GM12892 (cell line): ENCODE measurements around the gene CTXN1.

Source experiments
- DNase-seq: peaks from one replicate; pipeline ENCODE4 v3.0.0; 2011; ENCODE audit not compliant: insufficient read length
- FAIRE-seq: peaks from 2 replicates; lab custom pipeline; 2011; peaks lifted over from hg19 to GRCh38; lab: Jason Lieb, UNC
- POLR2A ChIP-seq: IDR thresholded peaks from 2 replicates; pipeline ENCODE4 v1.6.1; 2011; ENCODE audit warnings: low read depth, low read length, control low read depth
- POLR2AphosphoS5 ChIP-seq: IDR thresholded peaks from 2 replicates; pipeline ENCODE4 v1.6.1; 2011; ENCODE audit warnings: low read depth, low read length, control low read depth
- TAF1 ChIP-seq: IDR thresholded peaks from 2 replicates; pipeline ENCODE4 v1.6.1; 2011; ENCODE audit warnings: low read depth, mild to moderate bottlenecking, control low read depth, low read length, borderline replicate concordance

The CTXN1 gene

DNA sequence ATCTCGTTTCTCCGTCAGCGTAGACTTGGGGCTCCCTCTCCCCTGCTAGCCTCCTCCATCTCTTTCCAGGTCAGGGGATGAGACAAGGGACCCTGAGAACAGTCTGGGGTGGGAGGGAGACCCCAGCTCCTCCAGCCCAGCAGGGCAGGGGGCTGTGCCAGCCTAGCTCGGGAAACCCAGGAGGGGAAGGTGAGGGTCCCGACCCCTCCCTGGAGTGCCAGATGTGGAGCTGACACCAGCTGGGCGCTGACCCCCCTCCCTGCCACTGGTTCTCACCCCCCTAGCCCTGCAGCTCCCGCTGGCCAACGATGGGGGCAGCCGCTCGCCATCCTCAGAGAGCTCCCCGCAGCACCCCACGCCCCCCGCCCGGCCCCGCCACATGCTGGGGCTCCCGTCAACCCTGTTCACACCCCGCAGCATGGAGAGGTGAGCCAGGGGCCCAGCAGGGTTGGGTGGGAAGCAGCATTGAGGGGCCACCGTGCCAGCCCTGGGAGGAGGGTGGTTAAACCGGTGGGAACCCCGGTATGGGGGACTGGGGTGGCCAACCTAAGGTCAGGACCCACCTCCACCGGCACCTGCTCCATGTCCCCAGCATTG lies 16.4 kb downstream of the CTXN1 start:
- DNase-seq (no peak), FAIRE-seq (no peak)
- TF ChIP-seq POLR2A = no peak
- no peak for TF ChIP-seq POLR2AphosphoS5
- TF ChIP-seq TAF1 = no peak

DNA sequence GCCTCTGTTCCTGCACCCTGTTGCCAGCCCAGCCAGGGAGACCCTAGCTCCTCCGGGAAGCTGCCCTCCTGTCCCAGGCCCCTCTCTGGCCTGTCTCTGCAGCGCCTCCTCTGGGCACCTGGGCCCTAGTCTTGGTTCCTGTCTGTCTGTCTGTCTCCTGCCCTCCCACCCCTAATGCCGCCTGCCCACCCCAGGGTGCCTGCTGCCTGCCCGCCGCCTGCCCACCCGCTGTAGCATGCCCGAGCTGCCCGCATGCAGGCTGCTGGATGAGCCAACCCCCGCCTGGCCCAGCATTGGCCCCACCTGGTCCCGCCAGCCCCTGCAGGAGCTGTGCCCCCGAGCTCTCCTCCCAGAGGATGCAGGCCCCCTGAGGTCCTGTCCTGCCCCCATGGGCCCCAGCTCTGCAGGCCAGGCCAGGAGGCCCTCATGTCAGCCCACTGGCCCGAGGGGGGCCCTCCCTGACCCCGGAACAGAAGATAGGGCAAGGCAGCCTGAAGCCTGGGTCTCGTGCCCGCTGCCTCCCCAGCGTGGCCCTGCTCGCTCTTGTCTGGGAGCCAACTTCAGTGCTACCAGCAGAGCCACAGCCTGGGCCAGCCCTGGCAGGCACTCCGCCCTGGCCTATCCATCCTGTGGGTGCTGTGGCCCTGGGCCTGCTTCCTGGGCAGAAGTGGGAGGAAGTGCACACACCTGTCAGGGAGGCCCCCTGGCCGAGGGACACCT lies 17.0 kb downstream of the CTXN1 start:
- FAIRE-seq = no peak
- no peak for DNase-seq
- no peak for TF ChIP-seq POLR2A

DNA sequence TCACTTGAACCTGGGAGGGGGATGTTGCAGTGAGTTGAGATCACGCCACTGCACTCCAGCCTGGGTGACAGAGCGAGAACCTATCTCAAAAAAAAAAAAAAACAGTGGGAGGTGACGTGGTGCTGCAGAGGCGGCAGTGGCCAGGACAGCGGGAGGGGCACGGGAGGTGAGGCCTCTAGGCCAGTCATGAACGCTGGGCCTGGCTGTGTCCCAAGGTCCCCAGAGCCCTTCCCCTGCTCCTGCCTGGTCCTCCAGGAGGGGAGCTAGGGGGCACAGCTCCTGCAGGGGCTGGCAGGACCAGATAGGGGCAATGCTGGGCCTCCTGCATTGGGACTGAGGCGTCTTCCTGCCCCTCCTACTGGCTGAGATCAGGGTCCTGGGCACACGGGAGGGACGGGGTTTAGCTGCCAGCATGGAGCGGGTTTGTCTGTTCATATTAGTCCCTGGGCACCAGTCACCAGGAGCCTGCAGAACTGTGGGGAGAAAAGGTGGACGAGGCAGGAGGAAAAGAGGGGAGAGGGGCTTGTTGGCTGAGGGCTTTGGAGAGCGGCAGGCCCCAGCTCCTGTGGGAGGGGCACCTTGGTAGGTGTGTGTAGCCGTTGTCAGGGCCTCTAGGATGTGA lies 17.7 kb downstream of the CTXN1 start:
- TF ChIP-seq POLR2AphosphoS5 (peak; percentile 38; the same call in 1 of the 2 replicates), POLR2A (no peak)

GRCh38 chr19:7907544-7907943 lies 18.4 kb downstream of the CTXN1 start:
- no peak for TF ChIP-seq POLR2AphosphoS5
- no peak for TF ChIP-seq TAF1
- no peak for TF ChIP-seq POLR2A
- FAIRE-seq (no peak), DNase-seq (no peak)

More for the DNA sequence above, 17.7 kb downstream of the CTXN1 start:
- no peak for DNase-seq
- FAIRE-seq = no peak

DNA sequence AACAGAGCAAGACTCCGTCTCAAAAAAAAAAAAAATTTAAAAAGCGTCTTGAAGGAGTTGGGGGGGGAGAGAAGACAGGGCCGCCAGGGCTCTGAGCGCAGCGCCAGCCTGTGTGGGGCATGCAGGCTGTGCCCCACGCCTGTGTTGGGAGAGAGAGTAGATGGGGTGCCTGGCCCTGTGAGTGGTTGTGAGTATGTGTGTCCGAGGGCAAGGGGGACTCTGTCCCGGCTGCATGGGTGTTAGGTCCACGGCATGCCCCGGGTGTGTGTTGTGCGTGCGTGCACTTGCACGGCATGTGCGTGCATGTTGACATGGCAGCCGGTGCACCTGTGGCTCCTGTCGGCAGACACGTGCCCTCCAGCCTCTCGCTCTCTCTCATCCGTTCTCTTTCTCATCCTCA lies 18.8 kb downstream of the CTXN1 start:
- no peak for TF ChIP-seq TAF1
- TF ChIP-seq POLR2A = no peak
- TF ChIP-seq POLR2AphosphoS5 = peak; percentile 74
- FAIRE-seq = no peak

GRCh38 chr19:7905859-7906258 lies 20.1 kb downstream of the CTXN1 start:
- TF ChIP-seq TAF1 (no peak), POLR2A (no peak), POLR2AphosphoS5 (no peak)
- FAIRE-seq = no peak
- no peak for DNase-seq

More for the DNA sequence above, 18.8 kb downstream of the CTXN1 start:
- no peak for DNase-seq

DNA sequence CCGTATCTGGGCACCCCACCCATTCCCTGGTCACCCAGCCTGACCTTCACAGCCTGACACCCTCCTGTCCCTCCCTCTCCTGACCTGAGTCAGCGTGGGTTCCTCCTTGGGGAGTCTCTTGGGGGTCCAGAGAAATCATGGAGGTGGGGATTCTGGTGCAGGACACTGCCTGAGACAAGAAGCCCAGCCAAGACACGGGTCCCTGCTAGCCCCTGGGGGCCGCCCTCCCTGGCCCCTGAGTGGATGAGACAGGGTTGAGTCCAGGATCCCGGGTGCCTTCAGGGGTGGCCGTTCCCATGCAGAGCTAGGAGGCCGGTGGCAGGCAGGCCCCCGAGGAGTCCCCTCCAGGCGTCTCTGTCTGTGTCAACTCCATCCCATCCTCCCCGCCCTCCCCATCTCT lies 20.7 kb downstream of the CTXN1 start:
- FAIRE-seq (no peak), DNase-seq (no peak)
- TF ChIP-seq POLR2AphosphoS5 (no peak), TAF1 (no peak), POLR2A (no peak)

- peak; percentile 65 for FAIRE-seq
- TF ChIP-seq POLR2A (no peak), TAF1 (no peak), POLR2AphosphoS5 (no peak)
- peak; percentile 75 for DNase-seq
Observed at GRCh38 chr19:7904074-7905020, 21.6 kb downstream of the CTXN1 start.

GRCh38 chr19:7903244-7904073 lies 22.5 kb downstream of the CTXN1 start, which contains the start of gene MAP2K7:
Gene MAP2K7 (plus strand): TSS chr19:7903877. CDS start chr19:7903945, 68 bp downstream.
- TF ChIP-seq POLR2A (peak; percentile 86), POLR2AphosphoS5 (peak; percentile 87), TAF1 (peak; percentile 55)
- FAIRE-seq (peak; percentile 100), DNase-seq (peak; percentile 98)

- TF ChIP-seq POLR2A (no peak), TAF1 (no peak), POLR2AphosphoS5 (no peak)
- no peak for FAIRE-seq
- no peak for DNase-seq
Observed at GRCh38 chr19:7902796-7903243, 23.1 kb downstream of the CTXN1 start.

DNA sequence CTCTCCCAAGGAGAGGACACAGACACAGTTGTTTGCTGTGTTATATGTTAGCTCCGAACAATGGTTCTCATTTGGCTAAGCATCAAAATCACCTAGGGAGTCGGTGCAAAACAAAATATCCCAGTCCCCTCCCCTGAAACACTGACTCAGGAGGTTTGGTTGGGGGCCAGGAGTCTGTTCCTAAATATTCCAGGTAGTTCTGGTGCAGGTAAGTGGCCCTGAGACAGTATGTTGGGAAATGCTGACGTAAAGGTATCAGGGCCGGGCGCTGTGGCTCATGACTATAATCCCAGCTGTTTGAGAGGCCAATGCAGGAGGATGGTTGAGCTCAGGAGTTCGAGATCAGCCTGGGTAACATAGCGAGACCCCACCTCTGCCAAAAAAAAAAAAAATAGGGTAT lies 24.6 kb downstream of the CTXN1 start:
- no peak for TF ChIP-seq POLR2AphosphoS5
- TF ChIP-seq TAF1 = no peak
- no peak for TF ChIP-seq POLR2A
- no peak for DNase-seq
- no peak for FAIRE-seq
